Renal cortex interstitium (tissue), 11 donors: ENCODE data around the gene MAGI2. TPM values are rescaled to one million over a fixed set of nuclear protein-coding genes. Genes with fewer than 3 reads are reported as not detected.
A peak's percentile ranks its signal among the peaks of the same experiment; 100 is the strongest.

Source experiments
- DNase-seq, 11 donors: peaks; one replicate each; pipeline ENCODE4 v3.0.0-alpha.2; 2013; ENCODE audit warnings: low read depth in 9 of 11, low spot score in 4 of 11; ENCODE audit errors: extremely low read depth in 1 of 11
- polyA plus RNA-seq, 3 donors: library from polyadenylated mRNA; unstranded; fragments of 120-200 nt; gene quantifications; one replicate each; pipeline ENCODE4 v1.2.1, GENCODE V29; 2013; ENCODE audit not compliant: insufficient read length in 3 of 3

The MAGI2 gene
- polyA plus RNA-seq, 3 donors: 32.0 to 34.5 (median 33.9) TPM

DNA sequence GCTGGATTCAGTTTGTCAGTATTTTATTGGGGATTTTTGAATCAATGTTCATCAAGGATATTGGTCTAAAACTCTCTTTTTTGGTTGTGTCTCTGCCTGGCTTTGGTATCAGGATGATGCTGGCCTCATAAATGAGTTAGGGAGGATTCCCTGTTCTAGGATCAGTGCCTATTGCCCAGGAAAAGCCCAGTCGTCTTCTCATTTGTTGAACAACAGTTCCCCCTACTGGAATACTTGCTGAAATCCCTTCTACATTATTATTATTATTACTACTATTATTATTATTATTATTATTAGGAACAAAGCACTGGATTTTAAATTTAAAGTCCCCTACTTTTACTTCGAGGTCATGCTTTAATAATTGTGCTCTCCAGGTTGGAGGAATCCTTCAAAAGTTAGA, 528.9 kb downstream of the MAGI2 start:
- no peak for DNase-seq

GRCh38 chr7:78912781-78913180, 540.7 kb downstream of the MAGI2 start:
- DNase-seq: no peak

DNA sequence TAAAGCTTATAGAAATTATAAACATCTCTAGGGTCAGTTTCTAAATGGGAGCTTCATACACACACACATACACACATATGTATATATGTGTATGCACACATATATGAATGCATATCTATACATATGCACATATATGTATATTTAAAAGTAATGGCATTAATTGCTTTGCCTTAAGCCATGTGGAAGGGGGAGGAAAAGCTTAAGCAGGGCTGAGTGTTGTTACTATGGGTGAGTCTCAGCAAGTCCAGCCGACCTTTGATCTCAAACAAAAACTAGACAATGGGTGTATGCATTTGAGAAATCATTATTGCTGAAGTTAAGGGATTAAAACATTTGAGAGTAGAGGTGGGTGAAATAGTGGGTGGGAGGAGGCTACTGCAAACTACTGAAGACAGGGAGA, 546.7 kb downstream of the MAGI2 start:
- DNase-seq: no peak

GRCh38 chr7:78905436-78905835, 548.0 kb downstream of the MAGI2 start:
- DNase-seq: no peak

GRCh38 chr7:78904983-78905382, 548.5 kb downstream of the MAGI2 start:
- no peak for DNase-seq

DNA sequence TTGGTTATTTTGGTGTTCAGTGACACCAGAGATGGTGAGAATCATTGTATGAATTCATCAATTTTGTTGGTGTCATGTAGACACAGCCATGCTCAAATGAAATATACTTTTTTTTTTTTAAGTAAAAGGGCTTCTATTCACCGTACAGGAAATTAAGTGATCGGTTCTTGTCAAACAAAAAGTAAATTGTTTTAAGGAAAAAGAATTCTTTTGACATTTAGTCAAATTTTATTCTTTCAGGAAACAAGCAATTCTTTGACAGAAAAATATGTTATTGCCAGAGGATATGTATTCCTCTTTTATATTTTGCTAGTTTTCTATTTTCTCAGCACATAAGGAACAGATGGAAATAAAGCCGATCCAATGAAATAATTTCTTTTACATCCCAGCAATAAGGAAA, 551.9 kb downstream of the MAGI2 start:
- no peak for DNase-seq

DNA sequence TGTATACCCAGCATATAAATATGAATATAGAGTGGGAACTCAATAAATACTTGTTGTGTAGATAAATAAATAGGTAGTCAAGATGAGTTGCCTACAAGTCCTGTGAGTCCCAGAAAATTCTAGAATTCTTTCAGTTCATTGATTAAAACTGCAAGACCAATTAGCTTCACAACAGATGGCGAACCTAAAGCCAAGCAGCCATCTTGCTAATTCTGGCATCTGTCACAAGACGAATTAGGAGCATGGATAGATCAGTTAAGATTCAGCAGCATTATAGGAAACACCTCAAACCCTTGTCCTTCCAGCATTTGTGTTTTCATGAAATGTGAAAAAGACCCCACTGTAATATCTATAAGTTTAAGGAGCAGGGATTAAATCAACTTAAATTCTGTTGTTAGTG, 552.7 kb downstream of the MAGI2 start:
- DNase-seq: no peak

DNA sequence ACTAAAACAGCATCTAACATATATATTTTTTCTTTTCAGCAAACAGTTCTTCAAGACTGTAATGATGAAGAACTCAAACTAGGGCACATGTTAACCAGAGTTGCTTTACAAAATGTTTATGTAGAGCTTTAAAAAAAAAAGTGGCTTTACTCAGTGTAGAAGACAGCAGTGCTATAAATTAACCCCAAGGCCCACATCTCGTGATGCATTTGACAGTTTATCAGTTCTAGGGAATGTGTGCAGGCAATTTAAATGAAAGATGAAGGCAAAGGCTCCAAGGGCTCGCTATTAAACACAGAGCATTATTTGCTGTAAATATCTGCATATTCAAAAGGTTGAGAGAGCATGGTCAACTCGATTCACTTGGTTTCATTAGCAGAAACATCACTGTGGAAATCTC, 558.1 kb downstream of the MAGI2 start:
- DNase-seq: no peak

DNA sequence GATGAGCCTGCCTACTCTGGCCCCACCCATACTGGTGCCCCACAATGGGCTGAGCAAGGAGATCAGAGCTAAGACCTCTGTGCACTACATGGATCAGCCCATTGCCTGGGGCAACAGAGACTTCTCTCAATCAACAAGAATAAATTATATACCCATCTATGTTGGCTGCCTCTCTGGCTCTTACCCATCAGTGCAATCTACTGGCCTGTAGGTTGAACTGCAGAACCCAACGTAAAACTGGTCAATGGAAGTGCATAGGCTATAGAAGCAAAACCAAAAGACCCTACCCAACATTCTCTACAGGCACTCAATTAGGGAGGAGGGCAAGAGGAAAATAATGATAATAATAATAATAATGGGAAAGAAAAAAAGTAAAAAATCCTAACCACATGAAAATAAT, 574.3 kb downstream of the MAGI2 start:
- no peak for DNase-seq

DNA sequence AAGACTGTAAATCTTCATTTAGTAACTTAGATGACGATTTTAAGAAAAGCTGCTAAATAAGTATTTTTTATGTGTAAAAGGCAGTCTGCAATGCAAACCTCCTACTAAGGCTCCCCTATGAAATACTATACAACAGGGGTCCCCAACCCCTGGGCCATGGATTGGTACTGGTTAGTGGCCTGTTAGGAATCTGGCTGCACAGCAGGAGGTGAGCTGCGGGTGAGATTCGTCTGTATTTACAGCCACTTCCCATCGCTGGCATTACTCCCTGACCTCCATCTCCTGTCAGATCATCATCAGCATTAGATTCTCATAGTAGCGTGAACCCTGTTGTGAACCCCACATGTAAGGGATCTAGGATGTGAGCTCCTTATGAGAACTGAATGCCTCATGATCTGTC, 580.4 kb downstream of the MAGI2 start:
- DNase-seq: no peak

GRCh38 chr7:78864339-78864738, 589.1 kb downstream of the MAGI2 start:
- no peak for DNase-seq

- peak in 2 of 11 donors; percentile 2 to 13 for DNase-seq
These were observed 590.2 kb downstream of the MAGI2 start for GRCh38 chr7:78863281-78863680.

GRCh38 chr7:78862411-78862900, 591.0 kb downstream of the MAGI2 start:
- no peak for DNase-seq

DNA sequence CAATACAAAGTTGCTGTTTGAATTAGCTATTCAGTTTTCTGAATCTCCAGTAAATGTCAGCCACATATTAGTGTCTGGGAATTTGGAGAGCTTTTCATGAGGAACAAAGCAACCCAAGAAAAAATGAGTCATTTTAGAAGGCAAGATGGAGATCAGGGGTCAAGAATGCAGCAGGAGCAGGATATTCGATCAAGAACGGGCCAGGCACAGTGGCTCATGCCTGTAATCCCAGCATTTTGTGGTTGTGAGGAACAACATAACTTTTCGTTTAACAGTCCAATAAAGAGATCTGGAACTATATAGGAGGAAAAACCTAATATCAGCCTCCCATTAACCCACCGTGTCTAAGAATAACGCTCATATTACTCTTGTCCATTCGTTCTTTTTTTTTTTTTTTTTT, 600.5 kb downstream of the MAGI2 start:
- no peak for DNase-seq

DNA sequence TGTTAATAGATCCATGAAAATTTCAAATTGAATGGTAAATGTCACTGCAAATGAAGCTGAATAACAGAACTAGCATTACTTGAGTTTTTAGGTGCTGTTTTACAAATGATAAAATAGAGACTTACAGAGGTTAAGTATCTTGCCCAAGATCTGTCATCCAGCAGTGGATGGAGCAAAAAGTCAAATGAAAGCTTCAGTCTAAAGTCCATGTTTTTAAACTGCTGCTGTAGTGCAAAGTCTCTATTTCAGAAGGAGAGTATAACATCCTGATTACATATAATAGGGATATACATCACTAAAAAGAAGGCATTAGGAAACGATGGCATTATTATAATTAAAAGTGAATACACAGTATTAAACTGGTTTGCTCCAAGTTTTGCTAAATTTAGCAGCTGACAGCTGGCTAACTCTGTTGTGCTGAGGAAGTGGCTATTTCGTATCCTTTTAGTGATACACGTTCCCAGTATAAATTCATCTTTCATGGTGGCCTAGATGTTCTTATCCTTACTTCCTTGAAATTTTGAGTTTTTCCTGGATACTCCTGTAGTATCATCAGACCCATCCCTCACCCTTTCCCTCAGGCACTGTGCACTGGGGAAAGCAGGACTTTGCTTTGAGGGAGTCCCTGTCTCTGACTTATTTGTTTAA, 603.2 kb downstream of the MAGI2 start:
- DNase-seq: no peak

- no peak for DNase-seq
These were observed 608.3 kb downstream of the MAGI2 start for GRCh38 chr7:78845155-78845554.

- DNase-seq: no peak
These were observed 611.4 kb downstream of the MAGI2 start for GRCh38 chr7:78842068-78842467.

DNA sequence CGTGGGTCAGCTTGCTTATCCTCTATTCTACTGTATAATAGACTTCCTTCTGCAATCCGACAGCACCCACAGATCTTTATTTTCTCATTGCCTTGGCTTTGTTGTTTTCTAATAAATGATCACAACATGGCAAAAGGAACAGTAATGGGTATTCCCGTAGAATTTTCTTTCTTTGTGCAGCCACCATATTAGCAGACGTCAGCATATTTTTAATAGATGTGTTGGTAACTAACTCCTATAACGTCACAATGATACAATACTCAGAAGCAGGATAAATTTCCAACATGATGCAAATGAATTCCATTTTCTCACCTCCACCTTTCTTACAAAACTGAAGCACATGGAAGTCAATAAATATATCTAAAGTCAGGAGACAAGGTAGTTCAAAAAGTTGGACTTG, 617.6 kb downstream of the MAGI2 start:
- DNase-seq: no peak

DNA sequence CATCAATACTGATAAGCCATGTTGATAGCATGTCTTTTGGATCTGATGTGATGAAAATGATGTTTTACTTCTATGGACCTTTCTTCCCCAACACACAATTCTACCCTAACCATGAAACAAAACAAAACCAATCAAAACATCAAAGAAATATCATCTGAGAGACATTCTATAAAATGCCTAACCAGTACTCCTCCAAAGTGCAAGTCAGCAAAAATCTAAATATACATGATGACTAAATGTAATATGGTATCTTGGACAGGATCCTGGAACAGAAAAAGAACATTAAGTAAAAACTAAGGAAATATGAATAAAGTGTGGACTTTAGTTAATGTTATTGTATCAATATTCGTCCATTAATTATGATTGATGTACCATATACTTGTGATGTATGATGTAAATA, 625.1 kb downstream of the MAGI2 start:
- DNase-seq: no peak

- no peak for DNase-seq
These were observed 649.9 kb downstream of the MAGI2 start for GRCh38 chr7:78803501-78804127.

- no peak for DNase-seq
These were observed 659.4 kb downstream of the MAGI2 start for GRCh38 chr7:78794101-78794500.
